ENCODE measurements around the gene ABHD3.
"Not testable (repeated sequence)": the region's sequence is repeated elsewhere in the genome, so short reads cannot be mapped to it uniquely, and the experiment has no call there.

ABHD3 gene

DNA sequence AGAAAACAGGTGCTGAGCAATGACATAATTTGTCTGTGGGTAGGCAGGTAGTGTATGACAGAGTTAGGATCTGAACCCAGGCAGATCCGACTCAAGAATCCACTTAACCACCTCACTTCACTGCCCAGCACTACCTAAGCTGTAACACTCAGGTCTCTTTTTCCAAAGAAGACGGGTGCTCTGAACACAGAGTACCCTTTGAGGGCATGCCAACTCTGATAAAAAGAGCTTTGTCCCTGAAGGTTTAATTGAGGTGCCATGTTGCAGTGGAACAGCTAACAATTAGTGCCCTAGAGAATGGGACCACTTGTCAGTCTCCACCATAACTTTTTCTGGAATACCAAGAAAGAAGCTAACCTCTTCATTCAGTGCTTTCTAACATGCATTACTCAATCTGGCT, 11.3 kb downstream of the ABHD3 start:
- H3K27ac ChIP-seq (ENCODE audit: poor library complexity, severe bottlenecking), result no peak overlapping the region
- H3K27me3 ChIP-seq (ENCODE audit: insufficient read depth, poor library complexity, severe bottlenecking), result no peaks in the 10 kb centered on the region
- H3K9me3 ChIP-seq (ENCODE audit: severe bottlenecking), result peaks cover 5% of the 10 kb centered on the region
- TF ChIP-seq, protein P1, sequence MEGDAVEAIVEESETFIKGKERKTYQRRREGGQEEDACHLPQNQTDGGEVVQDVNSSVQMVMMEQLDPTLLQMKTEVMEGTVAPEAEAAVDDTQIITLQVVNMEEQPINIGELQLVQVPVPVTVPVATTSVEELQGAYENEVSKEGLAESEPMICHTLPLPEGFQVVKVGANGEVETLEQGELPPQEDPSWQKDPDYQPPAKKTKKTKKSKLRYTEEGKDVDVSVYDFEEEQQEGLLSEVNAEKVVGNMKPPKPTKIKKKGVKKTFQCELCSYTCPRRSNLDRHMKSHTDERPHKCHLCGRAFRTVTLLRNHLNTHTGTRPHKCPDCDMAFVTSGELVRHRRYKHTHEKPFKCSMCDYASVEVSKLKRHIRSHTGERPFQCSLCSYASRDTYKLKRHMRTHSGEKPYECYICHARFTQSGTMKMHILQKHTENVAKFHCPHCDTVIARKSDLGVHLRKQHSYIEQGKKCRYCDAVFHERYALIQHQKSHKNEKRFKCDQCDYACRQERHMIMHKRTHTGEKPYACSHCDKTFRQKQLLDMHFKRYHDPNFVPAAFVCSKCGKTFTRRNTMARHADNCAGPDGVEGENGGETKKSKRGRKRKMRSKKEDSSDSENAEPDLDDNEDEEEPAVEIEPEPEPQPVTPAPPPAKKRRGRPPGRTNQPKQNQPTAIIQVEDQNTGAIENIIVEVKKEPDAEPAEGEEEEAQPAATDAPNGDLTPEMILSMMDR (IDR thresholded peaks at IDR 0.05; ENCODE audit: poor library complexity, severe bottlenecking), result no peak
- H3K4me3 ChIP-seq (ENCODE audit: severe bottlenecking), result no peak overlapping the region
- DNase-seq (ENCODE audit: low spot score), result no peak
- H3K4me1 ChIP-seq (ENCODE audit: insufficient read depth, poor library complexity, severe bottlenecking), result no peaks in the 10 kb centered on the region
- no peak for ATAC-seq (ENCODE audit: low read depth)
- H3K36me3 ChIP-seq (ENCODE audit: low read depth), result peaks cover 11% of the 10 kb centered on the region

DNA sequence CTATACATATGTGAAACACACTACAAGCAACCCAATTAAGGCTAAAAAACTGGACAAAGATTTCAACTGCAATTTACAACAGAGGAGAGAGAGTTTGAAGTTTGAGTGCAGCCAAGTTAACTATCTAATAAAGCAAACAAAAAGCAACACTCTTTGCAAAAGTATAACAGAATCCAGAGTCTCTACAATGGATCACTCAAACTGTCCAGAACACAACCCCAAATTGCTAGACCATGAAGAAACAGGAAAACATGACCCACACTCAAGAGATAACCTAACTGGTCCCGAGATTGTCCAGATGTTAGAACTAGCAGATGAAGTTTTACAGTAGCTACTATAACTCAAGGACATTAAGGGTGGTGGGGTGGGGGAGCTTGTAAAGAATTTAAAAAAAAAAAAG, 14.8 kb downstream of the ABHD3 start:
- Histone ChIP-seq H3K36me3 (ENCODE audit: low read depth) (peaks cover 7% of the 10 kb centered on the region), H3K4me1 (ENCODE audit: insufficient read depth, poor library complexity, severe bottlenecking) (no peaks in the 10 kb centered on the region), H3K27ac (ENCODE audit: poor library complexity, severe bottlenecking) (no peak overlapping the region), H3K9me3 (ENCODE audit: severe bottlenecking) (peaks cover 5% of the 10 kb centered on the region), H3K27me3 (ENCODE audit: insufficient read depth, poor library complexity, severe bottlenecking) (no peaks in the 10 kb centered on the region), H3K4me3 (ENCODE audit: severe bottlenecking) (no peak overlapping the region)
- TF ChIP-seq, protein P1 (IDR thresholded peaks at IDR 0.05; ENCODE audit: poor library complexity, severe bottlenecking), result no peak
- ATAC-seq (ENCODE audit: low read depth) (no peak), DNase-seq (ENCODE audit: low spot score) (no peak)

DNA sequence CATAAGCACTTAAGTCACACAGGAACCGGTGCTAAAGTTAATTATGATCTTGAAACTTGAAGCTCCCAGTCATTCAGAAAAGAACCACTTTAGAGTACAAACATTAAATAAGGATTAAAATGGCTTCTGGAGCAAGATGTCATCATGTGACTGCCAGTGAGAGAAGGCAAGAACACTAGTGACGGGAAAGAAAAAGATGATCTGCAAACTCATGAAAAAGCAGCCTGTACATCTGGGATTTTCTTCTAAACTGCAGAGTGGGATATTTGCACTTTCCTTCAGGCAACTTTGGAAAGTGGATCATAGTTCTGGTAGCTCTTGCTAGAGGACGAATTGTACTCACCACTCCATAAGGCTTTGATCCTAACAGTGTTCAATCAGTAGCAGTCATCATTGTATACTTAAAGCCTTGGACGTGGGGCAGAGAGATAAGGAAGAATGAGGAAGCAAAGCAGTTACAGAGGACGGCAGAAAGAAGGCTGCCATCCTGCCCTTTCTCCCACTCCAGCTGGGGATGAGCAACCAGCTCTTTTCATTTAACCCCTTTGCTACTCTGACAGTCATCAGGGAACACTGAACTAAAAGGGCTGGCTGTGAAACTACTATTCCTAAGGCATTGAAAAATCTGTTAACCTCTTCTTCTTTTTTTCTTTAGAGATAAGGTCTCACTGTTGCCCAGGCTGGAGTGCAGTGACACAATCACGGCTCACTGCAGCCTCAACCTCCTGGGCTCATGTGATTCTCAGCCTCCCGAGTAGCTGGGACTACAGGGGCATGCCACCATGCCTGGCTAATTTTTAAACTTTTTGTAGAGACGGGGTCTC, 18.1 kb downstream of the ABHD3 start:
- Histone ChIP-seq H3K36me3 (ENCODE audit: low read depth) (peaks cover 7% of the 10 kb centered on the region), H3K4me3 (ENCODE audit: severe bottlenecking) (no peak overlapping the region), H3K4me1 (ENCODE audit: insufficient read depth, poor library complexity, severe bottlenecking) (peaks cover 5% of the 10 kb centered on the region), H3K27ac (ENCODE audit: poor library complexity, severe bottlenecking) (no peak overlapping the region), H3K27me3 (ENCODE audit: insufficient read depth, poor library complexity, severe bottlenecking) (no peaks in the 10 kb centered on the region), H3K9me3 (ENCODE audit: severe bottlenecking) (peaks cover 5% of the 10 kb centered on the region)
- ATAC-seq (ENCODE audit: low read depth) (no peak), DNase-seq (ENCODE audit: low spot score) (no peak)
- TF ChIP-seq, protein P1 (IDR thresholded peaks at IDR 0.05; ENCODE audit: poor library complexity, severe bottlenecking), result no peak

DNA sequence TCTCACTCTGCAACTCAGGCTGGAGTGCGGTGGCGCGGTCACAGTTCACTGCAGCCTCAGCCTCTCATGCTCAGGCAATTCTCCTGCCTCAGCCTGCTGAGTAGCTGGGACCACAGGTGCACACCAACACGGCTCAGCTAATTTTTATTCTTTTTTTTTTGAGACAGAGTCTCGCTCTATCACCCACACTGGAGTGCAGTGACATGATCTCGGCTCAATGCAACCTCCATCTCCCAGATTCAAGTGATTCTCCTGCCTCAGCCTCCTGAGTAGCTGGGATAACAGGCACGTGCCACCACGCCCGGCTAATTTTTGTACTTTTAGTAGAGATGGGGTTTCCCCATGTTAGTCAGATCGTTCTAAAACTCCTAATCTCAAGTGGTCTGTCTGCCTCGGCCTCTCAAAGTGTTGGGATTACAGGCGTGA, 19.0 kb downstream of the ABHD3 start:
- not testable (repeated sequence) for H3K9me3 ChIP-seq (ENCODE audit: severe bottlenecking); H3K27ac ChIP-seq (ENCODE audit: poor library complexity, severe bottlenecking); DNase-seq (ENCODE audit: low spot score); H3K4me1 ChIP-seq (ENCODE audit: insufficient read depth, poor library complexity, severe bottlenecking); ATAC-seq (ENCODE audit: low read depth); H3K36me3 ChIP-seq (ENCODE audit: low read depth); H3K27me3 ChIP-seq (ENCODE audit: insufficient read depth, poor library complexity, severe bottlenecking); H3K4me3 ChIP-seq (ENCODE audit: severe bottlenecking)

DNA sequence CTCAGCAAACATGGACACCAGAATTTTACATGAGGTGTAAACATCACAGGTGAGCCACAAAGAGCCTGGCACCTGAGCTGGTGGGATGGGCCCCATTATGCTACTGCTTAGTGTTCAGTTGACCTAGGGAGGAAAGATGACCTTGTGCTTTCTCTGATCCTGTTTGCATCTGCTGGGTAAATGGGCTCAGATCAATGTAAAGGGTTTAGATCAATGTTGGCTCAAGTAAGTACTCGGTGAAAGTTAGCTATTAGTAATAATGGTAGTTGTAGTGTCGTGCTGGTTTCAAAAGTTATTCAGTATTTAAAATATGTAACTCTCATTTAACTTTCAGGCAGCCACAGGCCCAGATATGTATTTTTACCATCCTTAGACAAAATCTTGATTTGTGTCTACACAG, 19.8 kb downstream of the ABHD3 start:
- ATAC-seq (ENCODE audit: low read depth) (no peak), DNase-seq (ENCODE audit: low spot score) (no peak)
- Histone ChIP-seq H3K27me3 (ENCODE audit: insufficient read depth, poor library complexity, severe bottlenecking) (no peaks in the 10 kb centered on the region), H3K4me1 (ENCODE audit: insufficient read depth, poor library complexity, severe bottlenecking) (peaks cover 5% of the 10 kb centered on the region), H3K36me3 (ENCODE audit: low read depth) (no peaks in the 10 kb centered on the region), H3K27ac (ENCODE audit: poor library complexity, severe bottlenecking) (no peak overlapping the region), H3K9me3 (ENCODE audit: severe bottlenecking) (no peaks in the 10 kb centered on the region), H3K4me3 (ENCODE audit: severe bottlenecking) (no peak overlapping the region)
- TF ChIP-seq, protein P1 (IDR thresholded peaks at IDR 0.05; ENCODE audit: poor library complexity, severe bottlenecking), result no peak
